Effector memory CD8-positive, alpha-beta T cell (primary cell): ENCODE data around the gene HMGXB3.

Experiments
- ATAC-seq: fragments of 150-1000 bp; cut with Tn5 transposase; replicated peaks from 2 replicates; pipeline ENCODE4 v1.10.0; 2021; ENCODE audit warnings: mild to moderate bottlenecking, moderate library complexity
- DNase-seq, 3 experiments: peaks; one replicate each; pipeline ENCODE4 v3.0.0; 2021
- H3K27ac Mint-ChIP-seq, 2 donors: one replicate each; pipeline ENCODE4 v1.8.0; 2022; ENCODE audit warnings: mild to moderate bottlenecking in 2 of 2, mixed read lengths in 2 of 2, moderate library complexity in 2 of 2
- H3K27me3 Mint-ChIP-seq, 2 donors: one replicate each; pipeline ENCODE4 v1.8.0; 2022; ENCODE audit warnings: mixed read lengths in 2 of 2
- H3K36me3 Mint-ChIP-seq: one replicate; pipeline ENCODE4 v1.8.0; 2022; ENCODE audit warnings: mild to moderate bottlenecking, moderate library complexity, mixed read lengths; ENCODE audit not compliant: insufficient read depth
- H3K4me1 Mint-ChIP-seq, 2 donors: one replicate each; pipeline ENCODE4 v1.8.0; 2022; ENCODE audit warnings: low read depth in 2 of 2, mixed read lengths in 2 of 2
- H3K4me3 Mint-ChIP-seq, 2 donors: one replicate each; pipeline ENCODE4 v1.8.0; 2022; ENCODE audit warnings: mild to moderate bottlenecking in 2 of 2, mixed read lengths in 2 of 2, moderate library complexity in 2 of 2
- H3K9me3 Mint-ChIP-seq, 2 donors: one replicate each; pipeline ENCODE4 v1.8.0; 2022; ENCODE audit warnings: mixed read lengths in 2 of 2

HMGXB3 gene

DNA sequence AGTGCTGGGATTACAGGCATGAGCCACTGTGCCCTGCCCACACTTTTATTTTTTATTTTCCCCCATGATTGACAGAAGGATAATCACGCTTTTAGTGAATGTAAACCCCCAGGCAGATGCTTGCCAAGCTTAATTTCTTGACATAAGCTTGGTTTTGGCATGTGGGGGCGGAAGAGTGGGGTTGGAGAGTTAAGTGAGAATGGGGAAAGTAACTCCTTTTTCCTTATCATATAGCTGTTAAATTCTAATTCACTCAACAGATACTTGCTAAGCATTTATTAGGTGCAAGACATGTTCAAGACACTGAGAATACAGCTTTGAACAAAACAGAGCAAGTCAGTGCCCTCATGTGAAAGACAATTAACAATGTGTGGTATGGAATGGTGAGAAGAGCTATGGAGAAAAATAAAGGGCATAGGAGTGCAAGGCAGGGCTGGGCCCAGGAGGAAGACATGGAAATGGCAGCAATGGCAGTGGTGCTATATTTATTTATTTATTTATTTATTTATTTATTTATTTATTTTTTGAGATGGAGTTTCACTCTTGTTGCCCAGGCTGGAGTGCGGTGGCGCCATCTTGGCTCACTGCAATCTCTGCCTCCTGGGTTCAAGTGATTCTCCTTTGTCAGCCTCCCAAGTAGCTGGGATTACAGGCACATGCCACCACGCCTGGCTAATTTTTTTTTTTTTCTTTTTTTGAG is 37.8 kb upstream of the HMGXB3 start:
- no peak overlapping the region for H3K4me3 Mint-ChIP-seq

DNA sequence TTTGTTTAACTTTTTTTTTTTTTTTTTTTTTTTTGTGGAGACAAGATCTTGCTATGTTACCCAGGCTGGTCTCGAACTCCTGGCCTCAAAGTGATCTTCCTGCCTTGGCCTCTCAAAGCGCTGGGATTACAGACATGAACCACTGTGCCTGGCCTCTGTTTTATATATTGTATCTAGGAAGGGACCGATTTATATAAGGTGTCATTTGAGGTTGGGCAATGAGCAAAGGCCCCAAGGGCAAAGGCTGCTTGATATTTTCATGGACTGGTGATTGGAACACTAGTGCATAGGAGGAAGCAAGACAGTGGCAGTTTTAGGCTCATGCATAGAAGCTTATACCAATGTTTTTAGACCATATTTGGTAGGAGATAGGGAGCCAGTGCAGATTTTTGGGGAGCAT is 36.8 kb upstream of the HMGXB3 start:
- Mint-ChIP-seq H3K4me1 (peaks cover 25 to 28% of the 10 kb centered on the region in 2 donors), H3K4me3 (no peak overlapping the region), H3K36me3 (peaks cover 3% of the 10 kb centered on the region), H3K9me3 (no peaks in the 10 kb centered on the region), H3K27ac (no peak overlapping the region), H3K27me3 (no peaks in the 10 kb centered on the region)
- ATAC-seq (no peak), DNase-seq (no peak)

More for the DNA sequence above, 37.8 kb upstream of the HMGXB3 start:
- Mint-ChIP-seq H3K27ac (no peak overlapping the region), H3K9me3 (no peaks in the 10 kb centered on the region), H3K4me1 (peaks cover 25 to 28% of the 10 kb centered on the region in 2 donors), H3K27me3 (no peaks in the 10 kb centered on the region), H3K36me3 (peaks cover 3% of the 10 kb centered on the region)
- DNase-seq (no peak), ATAC-seq (no peak)

DNA sequence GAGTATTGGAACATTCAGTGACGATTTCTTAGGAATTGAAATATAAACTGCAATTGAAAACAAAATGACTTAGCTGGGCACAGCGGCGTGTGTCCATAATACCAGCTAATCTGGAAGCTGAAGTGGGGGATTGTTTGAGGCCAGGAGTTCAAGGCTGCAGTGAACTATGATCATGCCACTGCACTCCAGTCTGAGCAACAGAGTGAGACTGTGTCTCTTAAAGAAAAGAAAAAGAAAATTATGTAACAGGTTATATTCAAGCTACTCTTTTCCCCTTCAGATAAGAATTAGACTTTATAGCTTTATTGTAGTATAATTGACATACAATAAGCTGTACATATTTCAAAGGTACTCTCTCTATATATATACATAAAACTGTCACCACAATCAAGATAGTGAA is 33.6 kb upstream of the HMGXB3 start:
- ATAC-seq (no peak), DNase-seq (no peak)
- H3K36me3 Mint-ChIP-seq, result no peaks in the 10 kb centered on the region
- H3K4me1 Mint-ChIP-seq, result peaks cover 2 to 9% of the 10 kb centered on the region in 2 donors
- no peaks in the 10 kb centered on the region for H3K9me3 Mint-ChIP-seq
- no peak overlapping the region for H3K27ac Mint-ChIP-seq
- H3K4me3 Mint-ChIP-seq, result no peak overlapping the region
- no peaks in the 10 kb centered on the region for H3K27me3 Mint-ChIP-seq

DNA sequence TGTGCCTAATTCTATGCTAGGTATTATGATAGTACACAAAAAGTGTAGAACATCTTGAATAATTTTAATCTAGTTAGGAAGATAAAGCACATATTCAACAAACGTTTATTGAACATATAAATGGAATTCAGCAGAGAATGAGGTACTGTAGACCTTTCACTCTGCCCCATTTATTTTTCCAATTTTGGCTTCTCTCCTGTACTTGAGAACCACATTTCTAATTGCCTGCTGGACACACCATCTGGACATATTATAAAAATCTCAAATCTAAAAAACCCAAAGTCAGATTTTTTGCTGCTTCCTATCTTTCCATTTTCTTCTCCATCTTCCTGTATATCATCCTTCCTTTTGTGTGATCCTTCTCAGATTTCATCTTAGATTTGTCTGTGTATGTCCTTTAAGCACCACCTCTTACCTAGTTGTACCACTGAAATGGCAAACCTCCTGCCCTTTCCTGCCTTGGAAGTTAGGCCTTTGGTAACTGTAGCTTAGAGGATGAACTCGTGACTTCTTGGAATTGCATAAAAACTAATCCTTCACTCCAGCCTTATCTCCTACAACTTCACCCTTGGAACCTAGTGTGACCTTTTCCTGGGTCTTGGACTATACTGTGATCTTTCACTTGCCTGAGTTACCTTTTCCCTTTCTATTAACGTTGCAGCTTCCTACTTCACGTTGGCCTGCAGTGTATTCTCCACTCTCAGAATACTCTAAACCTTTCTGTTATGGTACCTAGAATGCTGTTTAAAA is 31.2 kb upstream of the HMGXB3 start:
- no peak for ATAC-seq
- peaks cover 3 to 7% of the 10 kb centered on the region in 2 donors for H3K4me1 Mint-ChIP-seq
- H3K27me3 Mint-ChIP-seq, result no peaks in the 10 kb centered on the region
- no peaks in the 10 kb centered on the region for H3K36me3 Mint-ChIP-seq
- no peak overlapping the region for H3K4me3 Mint-ChIP-seq
- no peak for DNase-seq
- no peaks in the 10 kb centered on the region for H3K9me3 Mint-ChIP-seq
- H3K27ac Mint-ChIP-seq, result no peak overlapping the region

DNA sequence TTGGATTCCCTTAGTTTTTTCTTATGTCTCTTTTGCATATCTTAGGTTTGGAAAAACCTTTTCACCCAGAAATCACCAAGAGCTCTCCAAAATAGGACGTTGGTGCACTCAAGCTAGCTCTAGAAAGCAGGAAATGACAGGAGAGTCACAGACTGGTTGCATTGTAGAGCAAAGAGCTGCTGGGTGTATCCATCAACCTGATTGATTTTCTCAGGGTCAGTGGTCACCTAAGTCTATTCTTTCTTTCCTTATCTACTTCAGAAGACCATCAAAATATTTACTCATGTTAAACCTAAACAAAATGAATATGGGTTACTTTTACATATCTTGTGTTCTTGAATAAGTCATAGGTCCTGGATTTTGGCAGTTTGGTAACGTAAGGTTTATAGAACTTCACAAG is 25.1 kb upstream of the HMGXB3 start:
- ATAC-seq, result no peak
- no peaks in the 10 kb centered on the region for H3K9me3 Mint-ChIP-seq
- peak overlapping the region in 1 of 2 donors; percentile 54 for H3K27ac Mint-ChIP-seq
- H3K4me3 Mint-ChIP-seq, result no peak overlapping the region
- H3K27me3 Mint-ChIP-seq, result no peaks in the 10 kb centered on the region
- peaks cover 7 to 14% of the 10 kb centered on the region in 2 donors for H3K4me1 Mint-ChIP-seq
- DNase-seq, result no peak
- H3K36me3 Mint-ChIP-seq, result peaks cover 9% of the 10 kb centered on the region

DNA sequence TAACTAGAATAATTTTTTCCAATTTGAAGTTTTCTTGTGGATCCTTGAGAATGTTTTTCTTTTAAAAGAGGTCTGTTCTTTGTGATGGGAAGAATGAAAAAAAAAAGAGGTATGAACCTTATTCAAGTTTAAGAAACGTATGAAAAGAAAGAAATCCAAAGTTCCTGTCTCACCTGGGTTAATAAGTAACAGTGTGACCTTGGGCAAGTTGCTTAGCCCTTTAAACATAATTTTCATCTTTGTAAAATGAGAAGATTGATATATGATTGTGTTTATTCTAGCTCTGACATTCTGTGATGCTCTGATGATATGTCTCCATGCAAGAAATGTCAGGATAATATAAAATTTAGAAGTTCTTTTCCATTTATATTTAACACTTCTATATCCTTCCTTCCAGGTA is 20.6 kb upstream of the HMGXB3 start:
- Mint-ChIP-seq H3K27me3 (no peaks in the 10 kb centered on the region), H3K4me3 (no peak overlapping the region), H3K9me3 (no peaks in the 10 kb centered on the region), H3K36me3 (peaks cover 18% of the 10 kb centered on the region), H3K4me1 (peaks cover 3 to 8% of the 10 kb centered on the region in 2 donors), H3K27ac (no peak overlapping the region)
- DNase-seq (no peak), ATAC-seq (no peak)

DNA sequence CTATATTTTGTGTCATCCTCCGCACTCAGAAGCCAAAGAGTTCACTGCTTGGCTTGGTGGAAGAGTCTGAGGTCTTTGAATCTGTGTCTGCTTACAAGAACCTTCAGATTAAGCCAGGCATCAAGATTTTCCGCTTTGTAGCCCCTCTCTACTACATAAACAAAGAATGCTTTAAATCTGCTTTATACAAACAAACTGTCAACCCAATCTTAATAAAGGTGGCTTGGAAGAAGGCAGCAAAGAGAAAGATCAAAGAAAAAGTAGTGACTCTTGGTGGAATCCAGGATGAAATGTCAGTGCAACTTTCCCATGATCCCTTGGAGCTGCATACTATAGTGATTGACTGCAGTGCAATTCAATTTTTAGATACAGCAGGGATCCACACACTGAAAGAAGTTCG is 19.3 kb upstream of the HMGXB3 start:
- ATAC-seq (no peak), DNase-seq (no peak)
- H3K27ac Mint-ChIP-seq, result no peak overlapping the region
- peaks cover 18% of the 10 kb centered on the region for H3K36me3 Mint-ChIP-seq
- H3K4me3 Mint-ChIP-seq, result no peak overlapping the region
- H3K9me3 Mint-ChIP-seq, result no peaks in the 10 kb centered on the region
- peaks cover 0 to 5% of the 10 kb centered on the region in 2 donors for H3K4me1 Mint-ChIP-seq
- no peaks in the 10 kb centered on the region for H3K27me3 Mint-ChIP-seq

DNA sequence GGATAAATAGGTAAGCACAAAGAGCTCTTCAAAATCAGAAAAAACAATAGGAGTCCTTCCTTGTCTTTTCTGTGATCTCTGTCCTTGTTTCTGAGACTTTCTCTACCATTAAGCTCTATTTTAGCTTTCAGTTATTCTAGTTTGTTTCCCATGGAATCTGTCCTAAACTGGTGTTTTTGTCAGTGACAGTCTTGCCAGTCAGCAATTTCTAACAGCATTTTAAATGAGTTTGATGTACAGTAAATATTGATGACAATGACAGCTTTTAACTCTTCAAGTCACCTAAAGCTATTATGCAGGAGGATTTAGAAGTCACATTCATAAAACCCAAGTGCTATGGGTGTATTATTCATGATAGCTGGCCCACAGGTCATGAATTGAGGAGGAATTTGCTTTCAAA is 18.0 kb upstream of the HMGXB3 start:
- H3K27ac Mint-ChIP-seq, result no peak overlapping the region
- H3K36me3 Mint-ChIP-seq, result peaks cover 18% of the 10 kb centered on the region
- ATAC-seq (no peak), DNase-seq (no peak)
- no peak overlapping the region for H3K4me3 Mint-ChIP-seq
- no peaks in the 10 kb centered on the region for H3K27me3 Mint-ChIP-seq
- no peaks in the 10 kb centered on the region for H3K4me1 Mint-ChIP-seq
- H3K9me3 Mint-ChIP-seq, result no peaks in the 10 kb centered on the region

DNA sequence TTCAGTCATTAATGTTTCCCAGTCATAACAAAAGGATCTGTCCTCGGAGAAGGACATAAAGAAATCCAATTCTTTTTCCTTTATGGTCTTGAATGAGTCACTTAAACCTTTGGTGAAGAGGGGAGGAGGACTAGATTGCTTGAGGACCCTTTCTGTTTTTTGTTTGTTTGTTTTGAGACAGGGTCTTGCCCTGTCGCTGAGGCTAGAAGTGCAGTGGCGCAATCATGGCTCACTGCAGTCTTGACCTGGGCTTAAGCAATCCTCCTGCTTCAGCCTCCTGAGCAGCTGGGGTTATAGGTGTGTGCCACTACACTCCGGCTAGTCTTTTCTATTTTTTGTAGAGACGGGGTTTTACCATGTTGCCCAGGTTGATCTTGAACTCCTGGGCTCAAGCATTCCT is 12.4 kb upstream of the HMGXB3 start:
- no peaks in the 10 kb centered on the region for H3K36me3 Mint-ChIP-seq
- no peak overlapping the region for H3K27ac Mint-ChIP-seq
- H3K4me3 Mint-ChIP-seq, result no peak overlapping the region
- ATAC-seq (no peak), DNase-seq (no peak)
- no peaks in the 10 kb centered on the region for H3K4me1 Mint-ChIP-seq
- H3K27me3 Mint-ChIP-seq, result no peaks in the 10 kb centered on the region
- no peaks in the 10 kb centered on the region for H3K9me3 Mint-ChIP-seq

DNA sequence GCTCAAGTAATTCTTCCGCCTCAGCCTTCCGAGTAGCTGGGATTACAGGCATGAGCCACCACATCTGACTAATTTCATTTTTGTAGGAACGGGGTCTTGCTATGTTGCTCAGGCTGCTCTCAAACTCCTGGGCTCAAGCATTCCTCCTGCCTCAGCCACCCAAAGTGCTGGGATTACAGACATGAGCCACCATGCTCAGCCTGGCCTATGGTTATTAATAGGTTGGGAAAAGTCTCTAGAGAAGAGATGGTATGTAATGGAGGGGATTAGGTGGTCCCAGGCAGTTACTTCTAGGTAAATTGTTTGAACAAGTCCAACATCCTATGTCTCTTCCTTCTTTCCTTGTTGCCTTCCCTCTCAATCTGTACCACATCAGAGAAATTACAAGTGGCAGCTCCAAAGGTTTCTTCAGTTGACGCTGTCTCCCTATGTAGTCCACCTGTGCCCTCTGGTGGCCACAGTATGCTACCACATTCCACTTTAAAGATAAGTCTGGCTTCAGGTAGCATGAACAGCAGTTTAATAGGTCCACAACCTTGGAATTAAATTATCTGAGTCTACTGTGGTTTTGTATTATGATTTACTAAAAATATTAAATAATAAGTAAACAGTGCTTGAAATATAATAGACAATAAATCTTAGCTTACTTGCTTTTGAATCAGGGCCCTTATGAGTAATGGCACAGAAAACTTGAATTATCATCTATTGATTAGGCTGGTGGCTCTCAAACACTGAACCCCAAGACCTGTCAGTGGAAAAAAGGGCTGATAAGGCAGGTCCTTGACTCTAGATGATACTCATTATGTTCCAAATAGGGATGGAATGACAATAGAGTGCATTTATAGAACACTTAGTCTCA is 9.8 kb upstream of the HMGXB3 start:
- H3K4me3 Mint-ChIP-seq, result no peak overlapping the region
- no peaks in the 10 kb centered on the region for H3K27me3 Mint-ChIP-seq
- no peaks in the 10 kb centered on the region for H3K36me3 Mint-ChIP-seq
- DNase-seq (peak; percentile 56 to 61 (median 58)), ATAC-seq (peak; percentile 89)
- no peak overlapping the region for H3K27ac Mint-ChIP-seq
- H3K4me1 Mint-ChIP-seq, result no peaks in the 10 kb centered on the region
- H3K9me3 Mint-ChIP-seq, result no peaks in the 10 kb centered on the region

DNA sequence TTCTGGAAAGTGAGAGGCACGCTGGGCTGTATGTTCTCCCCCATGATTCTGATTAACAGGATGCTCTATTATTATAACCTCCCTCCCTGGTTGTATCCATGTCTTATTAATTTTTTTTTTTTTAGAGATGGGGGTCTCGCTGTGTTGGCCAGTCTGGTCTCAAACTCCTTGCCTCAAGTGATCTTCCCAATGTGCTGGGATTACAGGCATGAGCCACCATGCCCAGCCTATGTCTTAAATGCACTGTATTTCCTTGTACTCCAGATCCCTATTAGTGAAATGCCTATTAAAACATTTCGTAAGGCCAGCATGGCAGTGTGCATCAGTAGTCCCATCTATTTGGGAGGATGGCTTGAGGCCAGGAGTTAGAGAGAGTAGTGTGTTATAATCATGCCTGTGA is 7.1 kb upstream of the HMGXB3 start:
- Mint-ChIP-seq H3K4me3 (no peak overlapping the region), H3K27ac (no peak overlapping the region), H3K9me3 (no peaks in the 10 kb centered on the region), H3K27me3 (no peaks in the 10 kb centered on the region), H3K36me3 (no peaks in the 10 kb centered on the region), H3K4me1 (no peaks in the 10 kb centered on the region)
- no peak for ATAC-seq
- DNase-seq, result no peak

DNA sequence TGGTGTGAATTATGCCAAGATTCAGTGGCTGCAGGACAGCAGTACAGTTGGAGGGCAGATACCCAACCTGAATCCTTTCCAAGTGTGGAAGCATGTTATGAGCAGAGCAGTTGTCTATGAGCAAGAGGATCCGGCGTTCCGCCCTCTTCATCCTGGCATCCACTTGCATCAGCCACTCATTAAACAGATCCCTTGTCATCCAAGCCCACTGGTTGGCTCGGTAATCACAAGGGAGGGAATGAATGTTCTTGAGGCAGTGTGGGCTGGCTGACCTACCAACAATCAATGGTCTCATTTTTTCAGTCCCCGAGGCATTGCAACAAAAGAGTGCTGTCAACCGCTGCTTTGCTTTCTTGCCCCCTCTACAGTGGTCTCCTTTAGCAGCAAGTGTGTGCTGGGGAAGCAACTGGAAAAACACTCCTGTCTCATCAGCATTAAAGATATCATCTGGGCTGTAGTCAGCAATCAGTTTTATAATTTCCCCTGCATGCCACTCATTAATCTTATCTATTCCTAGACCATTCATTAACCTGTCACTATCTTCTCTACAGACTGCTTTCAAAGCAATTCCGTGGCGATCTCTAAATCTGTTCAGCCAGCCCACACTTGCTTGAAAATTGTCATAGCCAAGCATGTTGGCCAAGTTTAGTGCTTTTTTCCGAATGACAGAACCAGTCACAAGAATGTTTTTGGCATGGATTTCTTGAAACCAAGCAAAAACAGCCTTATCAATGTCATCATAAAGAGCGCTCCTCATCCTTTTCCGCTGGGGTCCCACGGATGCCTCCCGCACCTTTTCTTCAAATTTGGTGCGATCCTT is 4.9 kb upstream of the HMGXB3 start:
- Mint-ChIP-seq H3K27ac (no peak overlapping the region), H3K4me3 (no peak overlapping the region), H3K9me3 (no peaks in the 10 kb centered on the region), H3K36me3 (peaks cover 3% of the 10 kb centered on the region), H3K4me1 (peaks cover 10 to 12% of the 10 kb centered on the region in 2 donors), H3K27me3 (no peaks in the 10 kb centered on the region)
- ATAC-seq, result no peak
- no peak for DNase-seq
